ENCODE data around the gene USP3.

DNA sequence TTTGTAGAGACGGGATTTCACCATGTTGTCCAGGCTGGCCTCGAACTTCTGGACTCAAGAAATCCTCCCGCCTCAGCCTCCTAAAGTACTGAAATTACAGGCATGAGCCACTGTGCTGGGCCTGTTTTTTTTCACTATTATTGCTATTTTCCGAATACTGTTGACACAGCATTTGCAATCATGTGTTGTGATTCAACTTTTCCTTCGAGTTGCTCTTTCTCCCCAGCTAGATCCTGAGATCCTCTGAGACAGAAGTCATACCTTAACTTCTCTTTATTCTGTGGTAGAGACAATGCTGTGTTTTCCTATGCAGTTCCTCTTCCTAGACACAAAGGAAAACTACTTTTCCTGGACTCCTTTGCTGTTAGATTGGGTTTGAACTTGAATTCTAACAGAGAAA, 46.4 kb upstream of the USP3 start:
- no peak for TF ChIP-seq TEAD4 (CRISPR knock-in tag; IDR thresholded peaks at IDR 0.05)
- TF ChIP-seq RORB (CRISPR knock-in tag; IDR thresholded peaks at IDR 0.05) = no peak
- TF ChIP-seq, protein P1, sequence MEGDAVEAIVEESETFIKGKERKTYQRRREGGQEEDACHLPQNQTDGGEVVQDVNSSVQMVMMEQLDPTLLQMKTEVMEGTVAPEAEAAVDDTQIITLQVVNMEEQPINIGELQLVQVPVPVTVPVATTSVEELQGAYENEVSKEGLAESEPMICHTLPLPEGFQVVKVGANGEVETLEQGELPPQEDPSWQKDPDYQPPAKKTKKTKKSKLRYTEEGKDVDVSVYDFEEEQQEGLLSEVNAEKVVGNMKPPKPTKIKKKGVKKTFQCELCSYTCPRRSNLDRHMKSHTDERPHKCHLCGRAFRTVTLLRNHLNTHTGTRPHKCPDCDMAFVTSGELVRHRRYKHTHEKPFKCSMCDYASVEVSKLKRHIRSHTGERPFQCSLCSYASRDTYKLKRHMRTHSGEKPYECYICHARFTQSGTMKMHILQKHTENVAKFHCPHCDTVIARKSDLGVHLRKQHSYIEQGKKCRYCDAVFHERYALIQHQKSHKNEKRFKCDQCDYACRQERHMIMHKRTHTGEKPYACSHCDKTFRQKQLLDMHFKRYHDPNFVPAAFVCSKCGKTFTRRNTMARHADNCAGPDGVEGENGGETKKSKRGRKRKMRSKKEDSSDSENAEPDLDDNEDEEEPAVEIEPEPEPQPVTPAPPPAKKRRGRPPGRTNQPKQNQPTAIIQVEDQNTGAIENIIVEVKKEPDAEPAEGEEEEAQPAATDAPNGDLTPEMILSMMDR (IDR thresholded peaks at IDR 0.05) = no peak
- TF ChIP-seq, protein P2, sequence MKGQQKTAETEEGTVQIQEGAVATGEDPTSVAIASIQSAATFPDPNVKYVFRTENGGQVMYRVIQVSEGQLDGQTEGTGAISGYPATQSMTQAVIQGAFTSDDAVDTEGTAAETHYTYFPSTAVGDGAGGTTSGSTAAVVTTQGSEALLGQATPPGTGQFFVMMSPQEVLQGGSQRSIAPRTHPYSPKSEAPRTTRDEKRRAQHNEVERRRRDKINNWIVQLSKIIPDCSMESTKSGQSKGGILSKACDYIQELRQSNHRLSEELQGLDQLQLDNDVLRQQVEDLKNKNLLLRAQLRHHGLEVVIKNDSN (CRISPR knock-in tag; IDR thresholded peaks at IDR 0.05) = no peak
- TF ChIP-seq, protein P3, sequence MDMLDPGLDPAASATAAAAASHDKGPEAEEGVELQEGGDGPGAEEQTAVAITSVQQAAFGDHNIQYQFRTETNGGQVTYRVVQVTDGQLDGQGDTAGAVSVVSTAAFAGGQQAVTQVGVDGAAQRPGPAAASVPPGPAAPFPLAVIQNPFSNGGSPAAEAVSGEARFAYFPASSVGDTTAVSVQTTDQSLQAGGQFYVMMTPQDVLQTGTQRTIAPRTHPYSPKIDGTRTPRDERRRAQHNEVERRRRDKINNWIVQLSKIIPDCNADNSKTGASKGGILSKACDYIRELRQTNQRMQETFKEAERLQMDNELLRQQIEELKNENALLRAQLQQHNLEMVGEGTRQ (CRISPR knock-in tag; IDR thresholded peaks at IDR 0.05) = no peak
- TF ChIP-seq NR2C2 (CRISPR knock-in tag; IDR thresholded peaks at IDR 0.05) = no peak
- TF ChIP-seq, protein P4, sequence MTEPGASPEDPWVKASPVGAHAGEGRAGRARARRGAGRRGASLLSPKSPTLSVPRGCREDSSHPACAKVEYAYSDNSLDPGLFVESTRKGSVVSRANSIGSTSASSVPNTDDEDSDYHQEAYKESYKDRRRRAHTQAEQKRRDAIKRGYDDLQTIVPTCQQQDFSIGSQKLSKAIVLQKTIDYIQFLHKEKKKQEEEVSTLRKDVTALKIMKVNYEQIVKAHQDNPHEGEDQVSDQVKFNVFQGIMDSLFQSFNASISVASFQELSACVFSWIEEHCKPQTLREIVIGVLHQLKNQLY (CRISPR knock-in tag; IDR thresholded peaks at IDR 0.05) = no peak
